SK-N-SH (cell line): ENCODE measurements around the gene SHISA5. TPM values are rescaled to one million over a fixed set of nuclear protein-coding genes. Genes with fewer than 3 reads are reported as not detected.

Experiments used
- CTCF ChIA-PET: fragments of 300-600, 350-600 bp; formaldehyde crosslinking; extraction: SDS; loops from one replicate; lab custom pipeline; 2021; lab: Yijun Ruan, JAX
- POLR2A ChIA-PET: fragments of 350-600 bp; sonication (Branson Sonifier 250); formaldehyde crosslinking; extraction: SDS; loops from one replicate; lab custom pipeline; 2020; ENCODE audit warnings: antibody characterized with exemption, inconsistent platforms; lab: Yijun Ruan, JAX
- DNase-seq: peaks from one replicate; pipeline ENCODE4 v3.0.0; 2012
- H2AFZ ChIP-seq: fragments of 200-600 bp; sonication (generic); 2 replicates; pipeline ENCODE4 v1.8.1; 2016; ENCODE audit warnings: antibody characterized with exemption, mild to moderate bottlenecking, low read depth
- H3F3A ChIP-seq: fragments of 200-600 bp; sonication (generic); replicated peaks from 2 replicates; pipeline ENCODE3; 2016; ENCODE audit warnings: antibody characterized with exemption, mild to moderate bottlenecking; ENCODE audit not compliant: insufficient read depth
- H3K27ac ChIP-seq, 2 experiments: fragments of 200-500 bp in 1 of 2; fragments of 200-600 bp in 1 of 2; sonication (Bioruptor generic) in 1 of 2; sonication (generic), shearing (Covaris generic) in 1 of 2; 2 replicates each; pipeline versions ENCODE4 v1.5.1 to v1.6.1; 2014 to 2016; ENCODE audit warnings: low read depth in 2 of 2, inconsistent platforms in 1 of 2, low read length in 1 of 2, mild to moderate bottlenecking in 1 of 2, mixed read lengths in 1 of 2
- H3K27me3 ChIP-seq: fragments of 200-600 bp; sonication (generic), shearing (Covaris generic); 2 replicates; pipeline ENCODE4 v1.6.1; 2016; ENCODE audit warnings: mixed run types; ENCODE audit not compliant: insufficient read depth
- H3K36me3 ChIP-seq, 2 experiments: fragments of 200-500 bp in 1 of 2; fragments of 200-600 bp in 1 of 2; sonication (Bioruptor generic) in 1 of 2; sonication (generic) in 1 of 2; replicated peaks in 1 of 2; 2 replicates each; pipeline versions ENCODE3 to v1.5.1; 2014 to 2016; ENCODE audit warnings: low read length in 1 of 2, mild to moderate bottlenecking in 1 of 2; ENCODE audit not compliant: insufficient read depth in 2 of 2, control insufficient read depth in 1 of 2
- H3K4me1 ChIP-seq, 2 experiments: fragments of 200-500 bp in 1 of 2; fragments of 200-600 bp in 1 of 2; sonication (Bioruptor generic) in 1 of 2; sonication (generic), shearing (Covaris generic) in 1 of 2; 2 replicates each; pipeline versions ENCODE4 v1.5.1 to v1.6.1; 2014 to 2016; ENCODE audit warnings: low read depth in 1 of 2, low read length in 1 of 2, mixed run types in 1 of 2; ENCODE audit not compliant: insufficient read depth in 2 of 2, control insufficient read depth in 1 of 2
- H3K4me2 ChIP-seq: fragments of 200-600 bp; sonication (generic), shearing (Covaris generic); 2 replicates; pipeline ENCODE4 v1.6.1; 2017; ENCODE audit warnings: mixed run types
- H3K4me3 ChIP-seq, 2 experiments: fragments of 200-500 bp in 1 of 2; fragments of 200-600 bp in 1 of 2; sonication (Bioruptor generic) in 1 of 2; sonication (generic), shearing (Covaris generic) in 1 of 2; 2 replicates each; pipeline versions ENCODE4 v1.5.1 to v1.8.1; 2014 to 2016; ENCODE audit warnings: low read depth in 2 of 2, inconsistent platforms in 1 of 2, low read length in 1 of 2, mild to moderate bottlenecking in 1 of 2, mixed read lengths in 1 of 2, moderate library complexity in 1 of 2
- H3K79me2 ChIP-seq: fragments of 200-600 bp; sonication (generic); 2 replicates; pipeline ENCODE4 v1.8.1; 2017; ENCODE audit warnings: mild to moderate bottlenecking; ENCODE audit not compliant: insufficient read depth
- H3K9ac ChIP-seq: fragments of 200-600 bp; sonication (generic); 2 replicates; pipeline ENCODE4 v1.6.1; 2017; ENCODE audit warnings: mixed run types
- H3K9me2 ChIP-seq: fragments of 200-600 bp; sonication (generic); 2 replicates; pipeline ENCODE4 v1.6.1; 2017; ENCODE audit warnings: mixed run types
- H3K9me3 ChIP-seq: fragments of 200-600 bp; sonication (generic); 2 replicates; pipeline ENCODE4 v1.6.1; 2017; ENCODE audit warnings: mixed run types, mild to moderate bottlenecking, moderate library complexity
- H4K20me1 ChIP-seq: fragments of 200-600 bp; sonication (generic); 2 replicates; pipeline ENCODE4 v1.6.1; 2017; ENCODE audit warnings: mild to moderate bottlenecking, mixed run types; ENCODE audit not compliant: insufficient read depth
- ELF1 ChIP-seq: IDR thresholded peaks from 2 replicates; pipeline ENCODE4 v1.4.0; 2012
- EP300 ChIP-seq, 2 experiments: IDR thresholded peaks; 2 replicates each; pipeline versions ENCODE4 v1.4.0 to v1.6.1; 2012; ENCODE audit warnings: borderline replicate concordance in 1 of 2, low read depth in 1 of 2, low read length in 1 of 2
- EZH2phosphoT487 ChIP-seq: fragments of 200-600 bp; sonication (generic); IDR thresholded peaks from 2 replicates; pipeline ENCODE4 v1.6.1; 2017; ENCODE audit warnings: low read depth, mixed run types, mild to moderate bottlenecking, antibody characterized with exemption, moderate library complexity, borderline replicate concordance
- JUND ChIP-seq: IDR thresholded peaks from 2 replicates; pipeline ENCODE4 v1.4.0; 2012
- NFIC ChIP-seq: IDR thresholded peaks from 2 replicates; pipeline ENCODE4 v1.4.0; 2012; ENCODE audit warnings: borderline replicate concordance
- NRF1 ChIP-seq: IDR thresholded peaks from 2 replicates; pipeline ENCODE4 v1.6.1; 2012; ENCODE audit warnings: low read depth, mild to moderate bottlenecking, low read length
- RAD21 ChIP-seq: IDR thresholded peaks from 2 replicates; pipeline ENCODE4 v1.6.1; 2012; ENCODE audit warnings: mild to moderate bottlenecking, low read length
- RCOR1 ChIP-seq: fragments of 150-350 bp; IDR thresholded peaks from 2 replicates; pipeline ENCODE4 v1.6.1; 2017; ENCODE audit warnings: antibody characterized with exemption, low read length
- RFX5 ChIP-seq: IDR thresholded peaks from 2 replicates; pipeline ENCODE4 v1.6.1; 2012; ENCODE audit warnings: mild to moderate bottlenecking, improper control_type of control experiment, low read length
- RXRA ChIP-seq: IDR thresholded peaks from 2 replicates; pipeline ENCODE4 v1.4.0; 2012; ENCODE audit warnings: low read depth, mild to moderate bottlenecking, borderline replicate concordance
- SIN3A ChIP-seq: IDR thresholded peaks from 2 replicates; pipeline ENCODE4 v1.6.1; 2012; ENCODE audit warnings: low read depth, mild to moderate bottlenecking, low read length, moderate library complexity, borderline replicate concordance
- TCF12 ChIP-seq: IDR thresholded peaks from 2 replicates; pipeline ENCODE4 v1.4.0; 2012
- TEAD4 ChIP-seq: IDR thresholded peaks from 2 replicates; pipeline ENCODE4 v1.4.0; 2012; ENCODE audit warnings: mild to moderate bottlenecking, borderline replicate concordance; ENCODE audit not compliant: insufficient read depth
- WGBS: methylation state at CpG from one replicate; pipeline ENCODE4 v1.1.6; 2017; ENCODE audit warnings: low lambda C conversion rate; 5-methylcytosine and 5-hydroxymethylcytosine counted together
- polyA plus RNA-seq, 3 experiments: library from polyadenylated mRNA; depleted of rRNA; stranded (reverse); fragments of >200 nt; gene quantifications; 2 replicates each; pipeline ENCODE4 v1.2.3, GENCODE V29; 2012
- TF ChIP-seq, protein P1 (sequence below): IDR thresholded peaks from 2 replicates; pipeline ENCODE4; 2012
- TF ChIP-seq, protein P2 (sequence below): IDR thresholded peaks from 2 replicates; pipeline ENCODE4 v1.4.0; 2012; ENCODE audit warnings: low read depth, borderline replicate concordance
- TF ChIP-seq, protein P3 (sequence below): fragments of 200-600 bp; sonication (generic); IDR thresholded peaks from 2 replicates; pipeline ENCODE4 v1.6.1; 2017; ENCODE audit warnings: antibody characterized with exemption, mild to moderate bottlenecking, moderate library complexity
- TF ChIP-seq, protein P4 (sequence below): IDR thresholded peaks from 2 replicates; pipeline ENCODE4 v1.4.0; 2012; ENCODE audit warnings: low read depth
- TF ChIP-seq, protein P5 (sequence below): fragments of 150-350 bp; IDR thresholded peaks from 2 replicates; pipeline ENCODE4 v1.6.1; 2016; ENCODE audit warnings: mild to moderate bottlenecking, low read depth, low read length

Gene SHISA5
- polyA plus RNA-seq, 1 of the 3 experiments (the other 2 are of a cell fraction), result 194 TPM

DNA sequence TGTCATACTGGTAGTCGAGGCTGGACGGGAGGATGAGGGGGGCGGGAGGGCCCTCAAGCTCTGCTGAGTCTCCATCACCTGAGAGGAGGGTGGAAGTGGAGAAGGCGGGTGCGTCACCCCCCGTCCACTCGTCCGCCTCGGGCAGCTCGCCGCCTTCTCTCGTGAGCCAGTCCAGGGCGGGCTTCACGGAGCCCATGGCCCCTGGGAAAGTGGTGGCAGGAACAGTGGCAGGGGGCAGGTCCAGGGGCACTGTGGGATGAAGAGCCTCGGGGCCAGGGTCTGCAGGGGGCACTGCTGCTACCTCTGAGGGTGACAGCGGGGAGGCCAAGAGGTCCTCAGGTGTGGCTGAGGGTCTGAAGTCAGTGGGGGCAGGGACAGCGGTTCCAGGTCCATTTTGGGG, 84.4 kb downstream of the SHISA5 start:
- H4K20me1 ChIP-seq, result no peaks in the 10 kb centered on the region
- H3K27me3 ChIP-seq, result no peaks in the 10 kb centered on the region
- no peak overlapping the region for H3K27ac ChIP-seq
- WGBS, result 98% methylated on average over 14 of the region's 17 CpGs
- TF ChIP-seq NFIC (no peak), RCOR1 (no peak), EP300 (IDR thresholded peaks at IDR 0.05; ENCODE audit: borderline replicate concordance in 1 of 2, low read depth in 1 of 2, low read length in 1 of 2) (no peak), EZH2phosphoT487 (no peak)
- TF ChIP-seq, protein P1, sequence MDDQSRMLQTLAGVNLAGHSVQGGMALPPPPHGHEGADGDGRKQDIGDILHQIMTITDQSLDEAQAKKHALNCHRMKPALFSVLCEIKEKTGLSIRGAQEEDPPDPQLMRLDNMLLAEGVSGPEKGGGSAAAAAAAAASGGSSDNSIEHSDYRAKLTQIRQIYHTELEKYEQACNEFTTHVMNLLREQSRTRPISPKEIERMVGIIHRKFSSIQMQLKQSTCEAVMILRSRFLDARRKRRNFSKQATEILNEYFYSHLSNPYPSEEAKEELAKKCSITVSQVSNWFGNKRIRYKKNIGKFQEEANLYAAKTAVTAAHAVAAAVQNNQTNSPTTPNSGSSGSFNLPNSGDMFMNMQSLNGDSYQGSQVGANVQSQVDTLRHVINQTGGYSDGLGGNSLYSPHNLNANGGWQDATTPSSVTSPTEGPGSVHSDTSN, result no peak
- TF ChIP-seq, protein P2, sequence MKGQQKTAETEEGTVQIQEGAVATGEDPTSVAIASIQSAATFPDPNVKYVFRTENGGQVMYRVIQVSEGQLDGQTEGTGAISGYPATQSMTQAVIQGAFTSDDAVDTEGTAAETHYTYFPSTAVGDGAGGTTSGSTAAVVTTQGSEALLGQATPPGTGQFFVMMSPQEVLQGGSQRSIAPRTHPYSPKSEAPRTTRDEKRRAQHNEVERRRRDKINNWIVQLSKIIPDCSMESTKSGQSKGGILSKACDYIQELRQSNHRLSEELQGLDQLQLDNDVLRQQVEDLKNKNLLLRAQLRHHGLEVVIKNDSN, result no peak
- TF ChIP-seq, protein P3, sequence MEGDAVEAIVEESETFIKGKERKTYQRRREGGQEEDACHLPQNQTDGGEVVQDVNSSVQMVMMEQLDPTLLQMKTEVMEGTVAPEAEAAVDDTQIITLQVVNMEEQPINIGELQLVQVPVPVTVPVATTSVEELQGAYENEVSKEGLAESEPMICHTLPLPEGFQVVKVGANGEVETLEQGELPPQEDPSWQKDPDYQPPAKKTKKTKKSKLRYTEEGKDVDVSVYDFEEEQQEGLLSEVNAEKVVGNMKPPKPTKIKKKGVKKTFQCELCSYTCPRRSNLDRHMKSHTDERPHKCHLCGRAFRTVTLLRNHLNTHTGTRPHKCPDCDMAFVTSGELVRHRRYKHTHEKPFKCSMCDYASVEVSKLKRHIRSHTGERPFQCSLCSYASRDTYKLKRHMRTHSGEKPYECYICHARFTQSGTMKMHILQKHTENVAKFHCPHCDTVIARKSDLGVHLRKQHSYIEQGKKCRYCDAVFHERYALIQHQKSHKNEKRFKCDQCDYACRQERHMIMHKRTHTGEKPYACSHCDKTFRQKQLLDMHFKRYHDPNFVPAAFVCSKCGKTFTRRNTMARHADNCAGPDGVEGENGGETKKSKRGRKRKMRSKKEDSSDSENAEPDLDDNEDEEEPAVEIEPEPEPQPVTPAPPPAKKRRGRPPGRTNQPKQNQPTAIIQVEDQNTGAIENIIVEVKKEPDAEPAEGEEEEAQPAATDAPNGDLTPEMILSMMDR, result no peak
- TF ChIP-seq, all 33 proteins: peak for 0
- Histone ChIP-seq H3K4me3 (no peak overlapping the region), H3K9me3 (no peaks in the 10 kb centered on the region), H3K4me2 (no peak overlapping the region), H2AFZ (no peak overlapping the region), H3K36me3 (peaks cover 0 to 50% of the 10 kb centered on the region in 2 experiments), H3K9me2 (no peaks in the 10 kb centered on the region), H3K9ac (no peak overlapping the region), H3F3A (no peaks in the 10 kb centered on the region), H3K4me1 (peaks cover 0 to 18% of the 10 kb centered on the region in 2 experiments; a peak in 1 of 4 replicates), H3K79me2 (peaks cover 17% of the 10 kb centered on the region; the same call in 1 of the 2 replicates)
- ChIA-PET CTCF (interaction anchor here (0.7 to 14.1 kb wide), 6 partner anchors 11 to 146 kb away, joined by 3 to 156 read pairs (median 6); no protein-coding TSS in a partner anchor), POLR2A (interaction anchor here (2.0 kb wide), 1 partner anchor 9 kb away, joined by 6 read pairs; no protein-coding TSS in a partner anchor)
- no peak for DNase-seq

DNA sequence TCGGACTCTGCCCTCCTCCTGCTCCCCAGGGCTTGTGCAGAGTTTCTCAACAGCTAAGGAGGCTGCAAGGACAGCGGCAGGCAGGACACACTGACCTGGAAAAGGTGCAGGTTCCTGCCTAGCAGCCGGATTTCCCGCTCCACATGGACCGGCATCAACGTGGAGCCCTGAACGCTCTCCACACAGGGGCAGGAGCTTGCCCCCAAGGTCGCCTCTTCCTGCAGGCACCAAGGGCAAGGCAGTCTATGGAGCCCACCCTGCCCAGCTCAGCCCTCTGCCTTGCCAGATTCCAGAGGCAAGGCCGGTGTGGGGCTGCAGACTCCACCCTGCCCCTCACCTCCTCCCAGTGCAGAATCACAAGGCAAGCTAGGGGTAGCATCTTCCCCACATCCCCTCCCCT, 84.8 kb downstream of the SHISA5 start:
- no peak overlapping the region for H3K9ac ChIP-seq
- H3K27ac ChIP-seq, result no peak overlapping the region; a peak in 1 of 4 replicates
- peaks cover 0 to 53% of the 10 kb centered on the region in 2 experiments for H3K36me3 ChIP-seq
- no peak overlapping the region for H2AFZ ChIP-seq
- no peaks in the 10 kb centered on the region for H3K27me3 ChIP-seq
- no peaks in the 10 kb centered on the region for H3F3A ChIP-seq
- no peak for DNase-seq
- H3K4me1 ChIP-seq, result peaks cover 0 to 16% of the 10 kb centered on the region in 2 experiments; a peak in 1 of 4 replicates
- ChIA-PET CTCF (interaction anchor here (0.7 to 14.1 kb wide), 6 partner anchors 10 to 146 kb away, joined by 3 to 156 read pairs (median 6); no protein-coding TSS in a partner anchor), POLR2A (interaction anchor here (2.0 kb wide), 1 partner anchor 10 kb away, joined by 6 read pairs; no protein-coding TSS in a partner anchor)
- H3K79me2 ChIP-seq, result peaks cover 12% of the 10 kb centered on the region; the same call in 1 of the 2 replicates
- no peaks in the 10 kb centered on the region for H3K9me2 ChIP-seq
- no peaks in the 10 kb centered on the region for H3K9me3 ChIP-seq
- no peak overlapping the region for H3K4me3 ChIP-seq
- no peak overlapping the region for H3K4me2 ChIP-seq
- H4K20me1 ChIP-seq, result no peaks in the 10 kb centered on the region
- WGBS, result 88% methylated on average over 3 of the region's 9 CpGs
- TF ChIP-seq, protein P4, sequence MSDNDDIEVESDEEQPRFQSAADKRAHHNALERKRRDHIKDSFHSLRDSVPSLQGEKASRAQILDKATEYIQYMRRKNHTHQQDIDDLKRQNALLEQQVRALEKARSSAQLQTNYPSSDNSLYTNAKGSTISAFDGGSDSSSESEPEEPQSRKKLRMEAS, result no peak
- TF ChIP-seq, protein P1, result no peak
- no peak for TF ChIP-seq RXRA
- no peak for TF ChIP-seq EP300 (IDR thresholded peaks at IDR 0.05; ENCODE audit: borderline replicate concordance in 1 of 2, low read depth in 1 of 2, low read length in 1 of 2)
- TF ChIP-seq RCOR1, result no peak
- no peak for TF ChIP-seq TEAD4
- TF ChIP-seq, protein P3, result no peak
- TF ChIP-seq, protein P5, sequence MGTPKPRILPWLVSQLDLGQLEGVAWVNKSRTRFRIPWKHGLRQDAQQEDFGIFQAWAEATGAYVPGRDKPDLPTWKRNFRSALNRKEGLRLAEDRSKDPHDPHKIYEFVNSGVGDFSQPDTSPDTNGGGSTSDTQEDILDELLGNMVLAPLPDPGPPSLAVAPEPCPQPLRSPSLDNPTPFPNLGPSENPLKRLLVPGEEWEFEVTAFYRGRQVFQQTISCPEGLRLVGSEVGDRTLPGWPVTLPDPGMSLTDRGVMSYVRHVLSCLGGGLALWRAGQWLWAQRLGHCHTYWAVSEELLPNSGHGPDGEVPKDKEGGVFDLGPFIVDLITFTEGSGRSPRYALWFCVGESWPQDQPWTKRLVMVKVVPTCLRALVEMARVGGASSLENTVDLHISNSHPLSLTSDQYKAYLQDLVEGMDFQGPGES, result no peak
- TF ChIP-seq TCF12, result no peak
- no peak for TF ChIP-seq JUND
- TF ChIP-seq RAD21, result no peak
- no peak for TF ChIP-seq NRF1
- no peak for TF ChIP-seq SIN3A
- no peak for TF ChIP-seq ELF1
- no peak for TF ChIP-seq RFX5
